ENCODE data around the gene SEMA6B.

SEMA6B gene

GRCh38 chr19:4534836-4535658, 24.4 kb downstream of the SEMA6B start, which contains the start of gene PLIN5:
PLIN5 (minus strand) TSS chr19:4535224; CDS start chr19:4534074, 1,150 bp downstream.
- H3K36me3 Mint-ChIP-seq (ENCODE audit: low read depth): no peaks in the 10 kb centered on the region
- H3K4me3 Mint-ChIP-seq: peak within 1 kb of the TSS in 2 of 3 experiments; percentile 32 to 64
- no peaks in the 10 kb centered on the region for H3K9me3 Mint-ChIP-seq

GRCh38 chr19:4533835-4534424, 25.6 kb downstream of the SEMA6B start:
- Mint-ChIP-seq H3K27me3 (ENCODE audit: low read depth) (peaks cover 24% of the 10 kb centered on the region), H3K36me3 (ENCODE audit: low read depth) (no peaks in the 10 kb centered on the region), H3K9me3 (no peaks in the 10 kb centered on the region), H3K4me3 (no peak overlapping the region), H3K27ac (no peak overlapping the region), H3K4me1 (peaks cover 4% of the 10 kb centered on the region)
- TF ChIP-seq, protein P1, sequence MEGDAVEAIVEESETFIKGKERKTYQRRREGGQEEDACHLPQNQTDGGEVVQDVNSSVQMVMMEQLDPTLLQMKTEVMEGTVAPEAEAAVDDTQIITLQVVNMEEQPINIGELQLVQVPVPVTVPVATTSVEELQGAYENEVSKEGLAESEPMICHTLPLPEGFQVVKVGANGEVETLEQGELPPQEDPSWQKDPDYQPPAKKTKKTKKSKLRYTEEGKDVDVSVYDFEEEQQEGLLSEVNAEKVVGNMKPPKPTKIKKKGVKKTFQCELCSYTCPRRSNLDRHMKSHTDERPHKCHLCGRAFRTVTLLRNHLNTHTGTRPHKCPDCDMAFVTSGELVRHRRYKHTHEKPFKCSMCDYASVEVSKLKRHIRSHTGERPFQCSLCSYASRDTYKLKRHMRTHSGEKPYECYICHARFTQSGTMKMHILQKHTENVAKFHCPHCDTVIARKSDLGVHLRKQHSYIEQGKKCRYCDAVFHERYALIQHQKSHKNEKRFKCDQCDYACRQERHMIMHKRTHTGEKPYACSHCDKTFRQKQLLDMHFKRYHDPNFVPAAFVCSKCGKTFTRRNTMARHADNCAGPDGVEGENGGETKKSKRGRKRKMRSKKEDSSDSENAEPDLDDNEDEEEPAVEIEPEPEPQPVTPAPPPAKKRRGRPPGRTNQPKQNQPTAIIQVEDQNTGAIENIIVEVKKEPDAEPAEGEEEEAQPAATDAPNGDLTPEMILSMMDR (IDR thresholded peaks at IDR 0.05; ENCODE audit: unreplicated experiment in 3 of 3): no peak

More at GRCh38 chr19:4534836-4535658, 24.4 kb downstream of the SEMA6B start, which contains the start of gene PLIN5:
- no peak within 1 kb of the TSS for H3K27ac Mint-ChIP-seq
- TF ChIP-seq, protein P1 (IDR thresholded peaks at IDR 0.05; ENCODE audit: unreplicated experiment in 3 of 3): no peak
- H3K27me3 Mint-ChIP-seq (ENCODE audit: low read depth): peaks cover 24% of the 10 kb centered on the region
- peaks cover 8% of the 10 kb centered on the region for H3K4me1 Mint-ChIP-seq

DNA sequence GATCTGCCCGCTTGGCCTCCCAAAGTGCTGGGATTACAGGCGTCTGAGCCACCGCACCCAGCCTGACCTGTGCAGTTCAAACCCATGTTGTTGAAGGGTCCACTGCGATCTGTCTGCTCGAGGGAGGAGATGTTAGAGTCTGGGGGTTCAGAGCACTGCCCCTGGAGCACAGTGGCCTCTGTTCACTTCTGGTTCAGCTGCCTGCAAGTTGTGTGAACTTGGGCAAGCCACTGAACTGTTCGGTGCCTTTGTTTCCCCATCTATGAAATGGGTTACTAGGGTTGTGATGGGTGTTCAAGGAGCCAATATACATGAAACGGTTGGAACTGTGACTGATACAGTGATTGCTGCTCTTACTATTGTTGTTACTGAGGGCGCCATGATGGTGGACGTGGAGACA, 26.1 kb downstream of the SEMA6B start:
- Mint-ChIP-seq H3K4me3 (peak overlapping the region in 1 of 3 experiments; percentile 22), H3K27me3 (ENCODE audit: low read depth) (peaks cover 21% of the 10 kb centered on the region), H3K9me3 (no peaks in the 10 kb centered on the region), H3K4me1 (peaks cover 4% of the 10 kb centered on the region), H3K27ac (no peak overlapping the region), H3K36me3 (ENCODE audit: low read depth) (no peaks in the 10 kb centered on the region)
- TF ChIP-seq, protein P1 (IDR thresholded peaks at IDR 0.05; ENCODE audit: unreplicated experiment in 3 of 3): no peak

GRCh38 chr19:4531562-4532165, 27.8 kb downstream of the SEMA6B start:
- Mint-ChIP-seq H3K4me3 (no peak overlapping the region), H3K4me1 (peaks cover 4% of the 10 kb centered on the region), H3K27me3 (ENCODE audit: low read depth) (peaks cover 21% of the 10 kb centered on the region), H3K27ac (no peak overlapping the region), H3K9me3 (no peaks in the 10 kb centered on the region), H3K36me3 (ENCODE audit: low read depth) (no peaks in the 10 kb centered on the region)
- TF ChIP-seq, protein P1 (IDR thresholded peaks at IDR 0.05; ENCODE audit: unreplicated experiment in 3 of 3): no peak

- TF ChIP-seq, protein P1 (IDR thresholded peaks at IDR 0.05; ENCODE audit: unreplicated experiment in 3 of 3): no peak
- H3K27ac Mint-ChIP-seq: no peak overlapping the region
- no peaks in the 10 kb centered on the region for H3K4me1 Mint-ChIP-seq
- H3K9me3 Mint-ChIP-seq: no peaks in the 10 kb centered on the region
- H3K4me3 Mint-ChIP-seq: no peak overlapping the region
- no peaks in the 10 kb centered on the region for H3K36me3 Mint-ChIP-seq (ENCODE audit: low read depth)
- H3K27me3 Mint-ChIP-seq (ENCODE audit: low read depth): peaks cover 13% of the 10 kb centered on the region
Measured at GRCh38 chr19:4529924-4530522, 29.5 kb downstream of the SEMA6B start.
